Spleen (tissue), 11 donors: Measurements from ENCODE around the gene PAQR4. TPM values are rescaled to one million over a fixed set of nuclear protein-coding genes. Genes with fewer than 3 reads are reported as not detected.

Experiments
- DNase-seq: peaks from one replicate; pipeline ENCODE4 v3.0.0-alpha.2; 2020
- H3K27ac ChIP-seq, 8 donors: fragments of 200-600 bp; sonication (generic) in 7 of 8; 1 replicate in 4 of 8; 2 replicates in 4 of 8; pipeline versions ENCODE4 v1.5.0 to v1.8.0; 2016 to 2021; ENCODE audit warnings: inconsistent platforms in 4 of 8, mild to moderate bottlenecking in 4 of 8, moderate library complexity in 1 of 8
- H3K27me3 ChIP-seq, 7 donors: fragments of 200-600 bp; sonication (generic) in 6 of 7; replicated peaks in 1 of 7; 1 replicate in 4 of 7; 2 replicates in 3 of 7; pipeline versions ENCODE4 v1.5.0 to v1.8.0; 2016 to 2021; ENCODE audit warnings: inconsistent platforms in 3 of 7, mild to moderate bottlenecking in 1 of 7
- H3K36me3 ChIP-seq, 6 donors: fragments of 200-600 bp; sonication (generic) in 5 of 6; 1 replicate in 4 of 6; 2 replicates in 2 of 6; pipeline versions ENCODE4 v1.5.0 to v1.8.0; 2016 to 2021; ENCODE audit warnings: inconsistent platforms in 2 of 6
- H3K4me1 ChIP-seq, 6 donors: fragments of 200-600 bp; sonication (generic) in 5 of 6; 1 replicate in 3 of 6; 2 replicates in 3 of 6; pipeline versions ENCODE4 v1.5.0 to v1.8.0; 2016 to 2021; ENCODE audit warnings: inconsistent platforms in 3 of 6
- H3K4me3 ChIP-seq, 8 donors: fragments of 200-600 bp; sonication (generic) in 7 of 8; 1 replicate in 4 of 8; 2 replicates in 4 of 8; pipeline versions ENCODE4 v1.5.0 to v1.8.0; 2016 to 2021; ENCODE audit warnings: inconsistent platforms in 4 of 8, mild to moderate bottlenecking in 4 of 8, moderate library complexity in 2 of 8
- H3K9me3 ChIP-seq, 8 donors: fragments of 200-600 bp; sonication (generic) in 7 of 8; 1 replicate in 4 of 8; 2 replicates in 4 of 8; pipeline versions ENCODE4 v1.5.0 to v1.8.0; 2016 to 2021; ENCODE audit warnings: inconsistent platforms in 4 of 8
- POLR2A ChIP-seq, 3 donors: fragments of 450-650 bp; IDR thresholded peaks; one replicate each; pipeline ENCODE4 v1.5.1; 2017; ENCODE audit warnings: antibody characterized with exemption in 3 of 3, mild to moderate bottlenecking in 1 of 3
- POLR2AphosphoS5 ChIP-seq, 3 donors: sonication (generic); formaldehyde crosslinking; IDR thresholded peaks; one replicate each; pipeline ENCODE4 v1.5.1; 2017; ENCODE audit warnings: antibody characterized with exemption in 3 of 3
- WGBS, 5 donors: extraction: QIAGEN DNeasy Blood & Tissue Kit in 3 of 5; methylation state at CpG; one replicate each; pipeline versions ENCODE4 v1.1.5 to v1.1.7; 2013 to 2018; 5-methylcytosine and 5-hydroxymethylcytosine counted together
- intact Hi-C: fragments of 100-400 bp; cut with DNase I; formaldehyde crosslinking; loops from one replicate; pipeline ENCODE4 v1.15.0; 2023; ENCODE audit warnings: low total_unique reads
- polyA plus RNA-seq, 3 donors: library from polyadenylated mRNA; stranded (reverse); fragments of 200-250 nt; gene quantifications; one replicate each; pipeline ENCODE4 v1.2.1, GENCODE V29; 2013
- total RNA-seq, 7 donors: library from RNA; depleted of rRNA in 3 of 7; stranded (reverse); fragments of >200 nt in 3 of 7; fragmentation: NEBNext Ultra II Directional in 4 of 7; extraction: Animal tissue kit (Norgen Biotek cat#: 25700) in 4 of 7; gene quantifications; one replicate each; pipeline versions ENCODE4 v1.1.0 to v1.2.1, GENCODE V29; 2016 to 2021
- TF ChIP-seq, protein P1 (sequence below), 11 experiments: fragments of 200-600 bp in 7 of 11; fragments of 450-650 bp in 4 of 11; sonication (generic) in 4 of 11; IDR thresholded peaks in 8 of 11; conservative IDR thresholded peaks in 3 of 11; 1 replicate in 7 of 11; 2 replicates in 4 of 11; pipeline versions ENCODE4 v1.4.0 to v1.8.0; 2016 to 2021; ENCODE audit warnings: antibody characterized with exemption in 11 of 11, inconsistent platforms in 4 of 11, mild to moderate bottlenecking in 1 of 11
- donor health status: healthy with polysubstance abuse.
- donor health status: DM: no; HTN: no; CAD: no; lungs with moderate emphysema.
- donor health status: DM: no; HTN: no; CAD: no.
- donor health status: Bipolar disorder and iron deficiency.
- donor health status: healthy.
- donor health status: DM: no; HTN: no; CAD: no.
- donor health status: DM: yes; HTN: yes; CAD: no.

The PAQR4 gene
- total and polyA plus RNA-seq, 10 donors, result 2.1 to 9.0 (median 6.3) TPM

DNA sequence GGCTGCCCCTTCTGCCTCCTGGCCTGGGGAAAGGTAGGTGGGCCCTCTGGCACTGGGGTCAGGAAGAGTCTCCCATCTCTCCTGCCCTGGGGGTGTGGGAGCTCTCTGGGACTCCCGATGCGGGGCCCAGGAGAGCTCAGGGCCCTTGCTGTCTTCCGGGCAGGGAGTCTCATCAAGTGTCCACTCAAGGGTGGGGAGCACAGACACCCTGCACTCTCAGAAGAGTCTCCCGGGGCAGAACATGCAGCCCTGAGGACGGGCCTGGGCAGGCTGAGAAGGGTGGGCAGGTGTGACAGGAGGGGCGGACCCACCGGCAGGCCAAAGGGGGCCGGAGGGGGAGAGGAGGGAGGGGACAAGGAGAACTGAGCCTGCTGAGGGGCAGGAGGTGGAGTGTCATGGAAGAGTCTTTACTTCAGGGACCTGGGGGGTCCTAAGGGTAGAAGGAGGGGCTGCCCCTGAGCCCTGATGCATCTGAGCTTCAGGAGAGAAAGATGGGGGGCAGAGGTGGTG is 19.5 kb downstream of the PAQR4 start:
- H3K27me3 ChIP-seq, result peaks cover 0 to 53% (median 3%) of the 10 kb centered on the region in 7 donors

DNA sequence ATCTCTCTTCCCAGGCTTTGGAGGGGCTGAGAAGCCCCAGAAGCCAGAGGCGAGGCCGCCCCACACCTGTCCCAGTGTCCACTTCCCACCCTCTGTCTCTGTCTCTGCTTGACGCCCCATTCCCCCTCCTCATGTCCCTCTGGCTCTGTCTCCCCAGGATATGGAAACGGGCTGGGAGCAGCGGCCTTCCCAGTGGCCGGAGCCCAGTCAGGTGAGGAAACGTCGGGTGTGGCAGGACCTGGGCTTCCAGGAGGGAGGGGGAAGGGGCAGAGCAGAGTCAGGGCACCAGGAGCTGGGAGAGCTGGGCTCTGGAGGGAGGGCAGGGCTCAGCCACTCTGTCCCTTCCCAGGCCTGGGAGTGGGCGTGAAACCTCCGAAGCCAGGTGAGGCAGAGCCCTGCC is 21.7 kb downstream of the PAQR4 start:
- 57 to 91% (median 74%) methylated on average over 8 to 10 of the region's 10 CpGs for WGBS, 5 donors
- peaks cover 0 to 6% (median under 1%) of the 10 kb centered on the region in 6 donors for H3K4me1 ChIP-seq
- TF ChIP-seq, protein P1, sequence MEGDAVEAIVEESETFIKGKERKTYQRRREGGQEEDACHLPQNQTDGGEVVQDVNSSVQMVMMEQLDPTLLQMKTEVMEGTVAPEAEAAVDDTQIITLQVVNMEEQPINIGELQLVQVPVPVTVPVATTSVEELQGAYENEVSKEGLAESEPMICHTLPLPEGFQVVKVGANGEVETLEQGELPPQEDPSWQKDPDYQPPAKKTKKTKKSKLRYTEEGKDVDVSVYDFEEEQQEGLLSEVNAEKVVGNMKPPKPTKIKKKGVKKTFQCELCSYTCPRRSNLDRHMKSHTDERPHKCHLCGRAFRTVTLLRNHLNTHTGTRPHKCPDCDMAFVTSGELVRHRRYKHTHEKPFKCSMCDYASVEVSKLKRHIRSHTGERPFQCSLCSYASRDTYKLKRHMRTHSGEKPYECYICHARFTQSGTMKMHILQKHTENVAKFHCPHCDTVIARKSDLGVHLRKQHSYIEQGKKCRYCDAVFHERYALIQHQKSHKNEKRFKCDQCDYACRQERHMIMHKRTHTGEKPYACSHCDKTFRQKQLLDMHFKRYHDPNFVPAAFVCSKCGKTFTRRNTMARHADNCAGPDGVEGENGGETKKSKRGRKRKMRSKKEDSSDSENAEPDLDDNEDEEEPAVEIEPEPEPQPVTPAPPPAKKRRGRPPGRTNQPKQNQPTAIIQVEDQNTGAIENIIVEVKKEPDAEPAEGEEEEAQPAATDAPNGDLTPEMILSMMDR (IDR thresholded peaks at IDR 0.05 in 8 of 11, conservative IDR thresholded peaks at IDR 0.05 in 3 of 11), result no peak
- TF ChIP-seq POLR2A (IDR thresholded peaks at IDR 0.05) (no peak), POLR2AphosphoS5 (IDR thresholded peaks at IDR 0.05) (no peak)
- no peaks in the 10 kb centered on the region for H3K36me3 ChIP-seq
- no peak for DNase-seq
- H3K27me3 ChIP-seq, result peaks cover 0 to 44% (median 3%) of the 10 kb centered on the region in 7 donors
- H3K27ac ChIP-seq, result no peak overlapping the region
- intact Hi-C loops, result no loop called here
- H3K4me3 ChIP-seq, result no peak overlapping the region
- no peaks in the 10 kb centered on the region for H3K9me3 ChIP-seq

More for the DNA sequence above, 19.5 kb downstream of the PAQR4 start:
- no peak overlapping the region for H3K27ac ChIP-seq
- peaks cover 3 to 28% (median 9%) of the 10 kb centered on the region in 6 donors for H3K4me1 ChIP-seq
- TF ChIP-seq, protein P1 (IDR thresholded peaks at IDR 0.05 in 8 of 11, conservative IDR thresholded peaks at IDR 0.05 in 3 of 11), result no peak
- TF ChIP-seq POLR2A (IDR thresholded peaks at IDR 0.05) (no peak), POLR2AphosphoS5 (IDR thresholded peaks at IDR 0.05) (no peak)
- no peak overlapping the region for H3K4me3 ChIP-seq
- WGBS, 5 donors, result 55 to 81% (median 75%) methylated on average over 5 to 8 of the region's 8 CpGs
- no peak for DNase-seq
- intact Hi-C loops, result no loop called here
- no peaks in the 10 kb centered on the region for H3K9me3 ChIP-seq
- no peaks in the 10 kb centered on the region for H3K36me3 ChIP-seq

DNA sequence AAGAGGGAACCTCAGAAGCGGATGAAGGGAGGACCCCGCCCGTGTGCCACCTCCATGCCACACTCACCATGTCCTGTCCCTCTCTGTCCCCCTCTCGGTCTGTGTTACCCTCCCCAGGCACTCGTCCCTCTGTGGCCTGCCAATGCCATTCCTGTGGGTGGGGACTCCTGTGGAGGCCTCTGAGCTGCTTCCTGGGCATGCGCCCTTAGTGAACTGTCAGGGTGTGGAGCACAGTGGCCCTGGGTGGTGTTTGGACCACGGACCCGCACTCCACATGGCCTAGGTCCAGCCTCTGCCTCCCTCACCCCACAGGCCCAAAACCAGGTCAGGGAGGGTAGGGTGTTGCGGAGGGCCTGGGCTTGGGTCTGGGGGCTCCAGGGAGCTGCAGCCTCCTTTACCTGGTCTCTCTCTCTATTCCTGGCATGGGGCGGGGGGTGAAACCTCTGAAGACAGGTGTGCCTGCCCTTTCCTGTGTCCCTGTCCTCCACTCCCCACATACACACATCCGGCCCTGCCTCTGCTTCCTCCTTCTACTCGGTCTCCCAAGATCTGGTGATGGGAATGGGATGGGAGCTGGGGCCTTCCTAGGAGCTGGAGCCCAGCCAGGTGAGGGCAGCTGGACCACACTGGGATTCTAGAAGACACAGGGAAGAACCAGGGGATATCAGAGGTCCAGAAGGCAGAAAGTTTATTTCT is 22.6 kb downstream of the PAQR4 start:
- H3K27me3 ChIP-seq, result peaks cover 0 to 42% (median 3%) of the 10 kb centered on the region in 7 donors
- H3K4me1 ChIP-seq, result no peaks in the 10 kb centered on the region
- H3K36me3 ChIP-seq, result no peaks in the 10 kb centered on the region
- 81 to 88% (median 82%) methylated on average over 11 to 12 of the region's 12 CpGs for WGBS, 5 donors
- TF ChIP-seq, protein P1 (IDR thresholded peaks at IDR 0.05 in 8 of 11, conservative IDR thresholded peaks at IDR 0.05 in 3 of 11), result no peak
- TF ChIP-seq POLR2A (IDR thresholded peaks at IDR 0.05) (no peak), POLR2AphosphoS5 (IDR thresholded peaks at IDR 0.05) (no peak)
- H3K4me3 ChIP-seq, result no peak overlapping the region
- no peak for DNase-seq
- no peak overlapping the region for H3K27ac ChIP-seq
- H3K9me3 ChIP-seq, result no peaks in the 10 kb centered on the region
- intact Hi-C loops, result no loop called here

DNA sequence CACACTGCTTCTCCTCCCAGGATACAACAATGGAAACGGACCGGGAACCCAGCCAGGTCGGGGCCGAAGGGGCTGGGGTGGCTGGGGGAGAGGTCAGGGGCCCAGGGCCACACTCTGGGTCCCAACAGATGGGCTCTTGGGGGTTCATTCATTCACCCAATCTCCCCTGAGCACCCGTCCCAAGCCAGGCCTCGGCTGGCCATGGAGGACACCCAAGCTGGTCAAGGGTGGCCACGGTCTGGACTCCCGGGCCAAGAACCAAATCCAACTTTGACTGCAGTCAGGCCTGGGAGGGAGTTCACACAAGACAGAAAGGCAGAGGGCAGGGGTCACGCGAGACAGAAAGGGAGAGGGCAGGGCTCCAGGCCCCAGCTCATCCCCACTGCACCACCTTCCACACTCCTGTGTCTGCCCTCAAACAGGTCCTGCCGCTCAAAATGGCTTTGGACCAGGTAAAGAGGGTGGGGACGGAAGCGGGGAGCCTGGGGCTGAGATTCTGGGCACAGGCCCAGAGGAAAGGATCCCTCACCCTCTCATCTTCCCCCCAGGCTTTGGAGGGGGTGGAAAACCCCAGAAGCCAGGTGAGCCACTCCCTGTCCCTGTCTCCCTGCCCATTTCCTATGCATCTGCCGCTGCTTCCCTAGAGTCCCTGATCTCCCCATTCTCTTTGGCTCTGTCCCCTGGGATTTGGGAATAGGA is 23.4 kb downstream of the PAQR4 start:
- DNase-seq, result no peak
- no peak overlapping the region for H3K27ac ChIP-seq
- intact Hi-C loops, result no loop called here
- 83 to 92% (median 88%) methylated on average over 14 of the region's 14 CpGs for WGBS, 5 donors
- H3K4me1 ChIP-seq, result no peaks in the 10 kb centered on the region
- H3K4me3 ChIP-seq, result no peak overlapping the region
- no peaks in the 10 kb centered on the region for H3K36me3 ChIP-seq
- TF ChIP-seq POLR2A (IDR thresholded peaks at IDR 0.05) (no peak), POLR2AphosphoS5 (IDR thresholded peaks at IDR 0.05) (no peak)
- TF ChIP-seq, protein P1 (IDR thresholded peaks at IDR 0.05 in 8 of 11, conservative IDR thresholded peaks at IDR 0.05 in 3 of 11), result no peak
- peaks cover 0 to 35% (median 3%) of the 10 kb centered on the region in 7 donors for H3K27me3 ChIP-seq
- no peaks in the 10 kb centered on the region for H3K9me3 ChIP-seq
